B cell (primary cell): ENCODE measurements around the gene FSD1. TPM values are rescaled to one million over a fixed set of nuclear protein-coding genes. Genes with fewer than 3 reads are reported as not detected.
"Not testable (repeated sequence)": the region's sequence is repeated elsewhere in the genome, so short reads cannot be mapped to it uniquely, and the experiment has no call there.

Experiments
- ATAC-seq: fragments of 200-7000 bp; cut with Tn5 transposase; one replicate; pipeline ENCODE4 v1.10.0; 2021; ENCODE audit warnings: low read depth, mild to moderate bottlenecking, moderate number of reproducible peaks, moderate library complexity
- CTCF ChIA-PET: fragments of 350-600 bp; sonication (Branson Sonifier 250); formaldehyde crosslinking; loops from one replicate; lab custom pipeline; 2021; ENCODE audit warnings: antibody characterized with exemption, inconsistent platforms; lab: Charles Lee
- POLR2A ChIA-PET: fragments of 350-600 bp; sonication (Branson Sonifier 250); formaldehyde crosslinking; loops from one replicate; lab custom pipeline; 2021; ENCODE audit warnings: antibody characterized with exemption; lab: Charles Lee
- DNase-seq: peaks from one replicate; pipeline ENCODE4 v3.0.0; 2013
- H2AFZ ChIP-seq: 2 replicates; pipeline ENCODE4 v1.6.1; 2012; ENCODE audit warnings: mild to moderate bottlenecking, low read depth, low read length; ENCODE audit not compliant: insufficient read depth, poor library complexity, severe bottlenecking
- H3K27ac ChIP-seq, 2 donors: 1 replicate in 1 of 2; 2 replicates in 1 of 2; pipeline ENCODE4 v1.5.1; 2012 to 2013; ENCODE audit warnings: low read length in 2 of 2, mild to moderate bottlenecking in 2 of 2, moderate library complexity in 1 of 2
- H3K27me3 ChIP-seq, 4 experiments: fragments of 200-600 bp in 1 of 4; sonication (generic) in 1 of 4; replicated peaks in 1 of 4; 1 replicate in 2 of 4; 2 replicates in 2 of 4; pipeline versions ENCODE4 v1.6.1 to v1.7.0; 2013 to 2016; ENCODE audit warnings: low read length in 3 of 4, mild to moderate bottlenecking in 2 of 4, mixed read lengths in 1 of 4, moderate library complexity in 1 of 4; ENCODE audit not compliant: insufficient read depth in 4 of 4, control insufficient read depth in 3 of 4; ENCODE audit errors: control extremely low read depth in 1 of 4
- H3K36me3 ChIP-seq, 2 experiments: replicated peaks in 1 of 2; 1 replicate in 1 of 2; 2 replicates in 1 of 2; pipeline versions ENCODE4 v1.6.1 to v1.7.1; 2013; ENCODE audit warnings: low read length in 1 of 2; ENCODE audit not compliant: insufficient read depth in 2 of 2, control insufficient read depth in 1 of 2; ENCODE audit errors: control extremely low read depth in 1 of 2, extremely low read depth in 1 of 2
- H3K4me1 ChIP-seq, 2 donors: fragments of 200-600 bp in 1 of 2; sonication (generic) in 1 of 2; 1 replicate in 1 of 2; 2 replicates in 1 of 2; pipeline versions ENCODE4 v1.5.1 to v1.6.1; 2013 to 2017; ENCODE audit warnings: low read length in 2 of 2; ENCODE audit not compliant: control insufficient read depth in 2 of 2, insufficient read depth in 2 of 2
- H3K4me2 ChIP-seq: replicated peaks from 2 replicates; pipeline ENCODE3; 2012; ENCODE audit warnings: mild to moderate bottlenecking, low read depth, low read length; ENCODE audit not compliant: poor library complexity, severe bottlenecking
- H3K4me3 ChIP-seq, 5 experiments: fragments of 200-600 bp in 1 of 5; sonication (generic) in 1 of 5; 1 replicate in 3 of 5; 2 replicates in 2 of 5; pipeline versions ENCODE4 v1.5.1 to v1.7.0; 2011 to 2016; ENCODE audit warnings: low read length in 4 of 5, mild to moderate bottlenecking in 4 of 5, low read depth in 2 of 5, control low read depth in 1 of 5, moderate library complexity in 1 of 5; ENCODE audit not compliant: insufficient read depth in 1 of 5; ENCODE audit errors: control extremely low read depth in 1 of 5, extremely low read depth in 1 of 5
- H3K79me2 ChIP-seq: fragments of 200-600 bp; sonication (generic); one replicate; pipeline ENCODE4 v1.6.0; 2016; ENCODE audit warnings: low read length; ENCODE audit not compliant: control insufficient read depth, insufficient read depth
- H3K9ac ChIP-seq: fragments of 200-600 bp; sonication (generic); 2 replicates; pipeline ENCODE4 v1.6.1; 2017; ENCODE audit warnings: mild to moderate bottlenecking, low read length, moderate library complexity
- H3K9me3 ChIP-seq, 3 donors: one replicate each; pipeline versions ENCODE4 v1.6.1 to v1.7.1; 2013; ENCODE audit warnings: low read length in 2 of 3; ENCODE audit not compliant: control insufficient read depth in 2 of 3, insufficient read depth in 1 of 3; ENCODE audit errors: control extremely low read depth in 1 of 3
- H4K20me1 ChIP-seq: 2 replicates; pipeline ENCODE4 v1.6.0; 2012; ENCODE audit warnings: mild to moderate bottlenecking, low read length; ENCODE audit not compliant: insufficient read depth, control insufficient read depth, poor library complexity, severe bottlenecking
- H3K27ac Mint-ChIP-seq: one replicate; pipeline ENCODE4 v1.8.0; 2021; ENCODE audit warnings: mixed read lengths
- H3K27me3 Mint-ChIP-seq: one replicate; pipeline ENCODE4 v1.8.0; 2021; ENCODE audit warnings: mixed read lengths
- H3K4me1 Mint-ChIP-seq: one replicate; pipeline ENCODE4 v1.8.0; 2021; ENCODE audit warnings: mixed read lengths
- H3K4me3 Mint-ChIP-seq: one replicate; pipeline ENCODE4 v1.8.0; 2021; ENCODE audit warnings: mixed read lengths
- H3K9me3 Mint-ChIP-seq: one replicate; pipeline ENCODE4 v1.8.0; 2022; ENCODE audit warnings: mixed read lengths; ENCODE audit not compliant: insufficient read depth
- CTCF ChIP-seq: fragments of 200-600 bp; IDR thresholded peaks from one replicate; pipeline ENCODE4 v1.8.0; 2022; ENCODE audit warnings: antibody characterized with exemption, mild to moderate bottlenecking
- EZH2 ChIP-seq: IDR thresholded peaks from 2 replicates; pipeline ENCODE4 v1.6.1; 2012; ENCODE audit warnings: borderline replicate concordance, low read depth, mild to moderate bottlenecking, moderate library complexity, low read length; ENCODE audit not compliant: insufficient read depth, poor library complexity, severe bottlenecking
- WGBS: methylation state at CpG from one replicate; pipeline ENCODE4 v1.1.5; 2013; ENCODE audit warnings: missing lambda C conversion rate; ENCODE audit not compliant: insufficient coverage; 5-methylcytosine and 5-hydroxymethylcytosine counted together
- intact Hi-C: fragments of 100-400 bp; cut with micrococcal nuclease; formaldehyde crosslinking; loops from one replicate; pipeline ENCODE4 v1.10.0; 2022
- polyA plus RNA-seq: library from polyadenylated mRNA; depleted of rRNA; stranded (reverse); fragments of >200 nt; gene quantifications from 2 replicates; pipeline ENCODE4 v1.2.3, GENCODE V29; 2012
- total RNA-seq, 2 donors: library from RNA; stranded (reverse); fragments of 120-200 nt in 1 of 2; gene quantifications; 1 replicate in 1 of 2; 2 replicates in 1 of 2; pipeline versions ENCODE4 v1.2.3 to v1.2.4, GENCODE V29; 2013 to 2022

Gene FSD1
- total and polyA plus RNA-seq, 2 donors (not counting 1 experiment from before 2014, with no cell fraction given): 2.7 to 2.8 TPM

GRCh38 chr19:4347521-4347920 is 43.1 kb downstream of the FSD1 start:
- H3K36me3 ChIP-seq: peaks cover 2 to 4% of the 10 kb centered on the region in 2 experiments
- H3K4me1 ChIP-seq: peaks cover 6 to 13% of the 10 kb centered on the region in 2 donors
- Mint-ChIP-seq H3K27me3 (no peaks in the 10 kb centered on the region), H3K27ac (no peak overlapping the region), H3K9me3 (no peaks in the 10 kb centered on the region), H3K4me3 (no peak overlapping the region), H3K4me1 (peaks cover 11% of the 10 kb centered on the region)
- ATAC-seq: no peak
- no peak overlapping the region for H3K4me3 ChIP-seq
- no peaks in the 10 kb centered on the region for H3K9me3 ChIP-seq
- no peak overlapping the region for H3K4me2 ChIP-seq
- TF ChIP-seq EZH2 (no peak), CTCF (no peak)
- no peaks in the 10 kb centered on the region for H3K27me3 ChIP-seq
- peaks cover 9% of the 10 kb centered on the region for H3K79me2 ChIP-seq
- no peak overlapping the region for H3K9ac ChIP-seq
- ChIA-PET CTCF (interaction anchor here (0.7 to 2.0 kb wide), 2 partner anchors 81 to 144 kb away, joined by 3 to 7 read pairs; no protein-coding TSS in a partner anchor), POLR2A (no interaction called here)
- no peaks in the 10 kb centered on the region for H4K20me1 ChIP-seq
- DNase-seq: no peak
- H3K27ac ChIP-seq: no peak overlapping the region
- WGBS: 74% methylated on average over 4 of the region's 6 CpGs
- H2AFZ ChIP-seq: no peak overlapping the region
- intact Hi-C loops: no loop called here

DNA sequence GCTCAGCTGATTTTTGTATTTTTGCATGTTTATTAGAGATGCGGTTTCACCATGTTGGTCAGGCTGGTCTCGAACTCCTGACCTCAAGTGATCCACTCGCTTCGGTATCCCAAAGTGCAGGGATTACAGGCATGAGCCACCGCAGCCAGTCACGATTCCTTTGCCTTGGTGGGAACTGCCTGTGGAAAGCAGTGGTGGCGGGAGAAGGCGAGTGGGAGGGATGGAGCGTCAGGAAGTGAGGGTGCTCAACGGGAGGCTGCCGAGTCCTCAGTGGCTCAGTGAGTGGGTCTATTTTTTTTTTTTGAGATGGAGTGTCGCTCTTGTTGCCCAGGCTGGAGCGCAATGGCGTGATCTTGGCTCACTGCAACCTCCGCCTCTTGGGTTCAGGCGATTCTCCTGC is 44.8 kb downstream of the FSD1 start:
- H2AFZ ChIP-seq, H3K9ac ChIP-seq, H3K27me3 ChIP-seq, intact Hi-C loops, CTCF ChIA-PET, ATAC-seq, H3K27ac ChIP-seq, H3K4me3 Mint-ChIP-seq, H3K9me3 ChIP-seq, H3K4me3 ChIP-seq, POLR2A ChIA-PET, H3K27ac Mint-ChIP-seq, H3K79me2 ChIP-seq, H4K20me1 ChIP-seq, H3K4me1 Mint-ChIP-seq, H3K4me2 ChIP-seq, H3K27me3 Mint-ChIP-seq, H3K4me1 ChIP-seq, DNase-seq, H3K9me3 Mint-ChIP-seq, H3K36me3 ChIP-seq: not testable (repeated sequence)
- 99% methylated on average over 10 of the region's 16 CpGs for WGBS
